Skeletal muscle satellite cell (primary cell): ENCODE measurements around the gene DNAJC11.

Source experiments
- H3K27me3 ChIP-seq: 2 replicates; pipeline ENCODE4 v1.7.0; 2013; ENCODE audit warnings: low read length; ENCODE audit not compliant: control insufficient read depth, insufficient read depth
- H3K36me3 ChIP-seq: 2 replicates; pipeline ENCODE4 v1.7.0; 2013; ENCODE audit warnings: mild to moderate bottlenecking, control low read depth, low read length; ENCODE audit not compliant: insufficient read depth
- H3K4me1 ChIP-seq: 2 replicates; pipeline ENCODE4 v1.7.0; 2013; ENCODE audit warnings: low read length; ENCODE audit not compliant: control insufficient read depth, insufficient read depth
- H3K4me2 ChIP-seq: 2 replicates; pipeline ENCODE4 v1.7.0; 2013; ENCODE audit warnings: mild to moderate bottlenecking, low read length
- H3K4me3 ChIP-seq: 2 replicates; pipeline ENCODE4 v1.7.0; 2013; ENCODE audit warnings: low read length
- H3K9ac ChIP-seq: 2 replicates; pipeline ENCODE4 v1.7.0; 2013; ENCODE audit warnings: mild to moderate bottlenecking, low read depth, low read length, moderate library complexity
- H3K9me3 ChIP-seq: replicated peaks from 2 replicates; pipeline ENCODE4 v1.7.0; 2013; ENCODE audit warnings: mild to moderate bottlenecking, control low read depth, low read length

The DNAJC11 gene

DNA sequence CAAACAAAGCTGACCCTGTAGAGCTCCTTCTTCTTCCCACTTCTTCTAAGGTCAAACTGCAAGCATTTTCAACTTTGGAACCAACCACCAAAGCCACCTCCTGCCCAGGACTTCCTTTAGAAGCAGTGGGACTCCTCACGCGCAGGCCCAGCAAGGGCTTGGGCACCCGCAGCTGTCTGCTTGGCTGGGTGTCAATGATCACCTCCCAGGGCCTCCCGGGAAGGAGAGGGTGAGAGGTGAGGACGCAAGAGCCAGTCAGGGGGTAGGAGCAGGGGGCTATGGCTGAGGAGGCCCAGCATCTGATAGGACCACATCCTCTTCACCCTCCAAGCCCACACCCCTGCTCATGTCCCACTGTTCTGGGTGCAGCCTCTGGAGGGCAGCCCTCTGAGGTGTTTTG, 109.2 kb downstream of the DNAJC11 start:
- no peaks in the 10 kb centered on the region for H3K27me3 ChIP-seq
- peaks cover 35% of the 10 kb centered on the region for H3K4me1 ChIP-seq
- no peak overlapping the region for H3K4me3 ChIP-seq
- peaks cover 90% of the 10 kb centered on the region for H3K36me3 ChIP-seq
- H3K9ac ChIP-seq: no peak overlapping the region
- H3K9me3 ChIP-seq: no peaks in the 10 kb centered on the region
- H3K4me2 ChIP-seq: no peak overlapping the region

DNA sequence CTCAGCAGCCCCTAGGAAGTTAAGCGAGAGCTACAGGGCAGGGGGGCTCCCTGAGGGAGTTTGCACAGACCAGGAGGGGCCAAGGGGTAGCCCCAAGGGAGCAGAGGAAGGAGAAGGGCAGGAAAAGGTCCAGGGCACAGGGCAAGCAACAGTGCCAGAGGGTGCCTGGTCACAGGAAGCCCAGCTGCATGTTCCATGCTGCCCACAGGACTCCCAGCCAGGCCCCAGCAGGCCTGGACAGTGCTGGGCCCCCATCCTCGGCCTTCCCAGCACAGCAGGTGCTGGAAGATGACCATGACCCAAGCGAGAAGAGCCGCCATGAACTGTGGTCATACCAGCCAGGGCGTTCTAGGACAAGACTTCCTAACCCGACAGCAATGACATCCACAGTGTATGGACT, 110.0 kb downstream of the DNAJC11 start:
- H3K9me3 ChIP-seq: no peaks in the 10 kb centered on the region
- H3K9ac ChIP-seq: no peak overlapping the region
- H3K27me3 ChIP-seq: no peaks in the 10 kb centered on the region
- H3K36me3 ChIP-seq: peaks cover 82% of the 10 kb centered on the region
- H3K4me1 ChIP-seq: peaks cover 34% of the 10 kb centered on the region
- H3K4me3 ChIP-seq: no peak overlapping the region
- H3K4me2 ChIP-seq: no peak overlapping the region

DNA sequence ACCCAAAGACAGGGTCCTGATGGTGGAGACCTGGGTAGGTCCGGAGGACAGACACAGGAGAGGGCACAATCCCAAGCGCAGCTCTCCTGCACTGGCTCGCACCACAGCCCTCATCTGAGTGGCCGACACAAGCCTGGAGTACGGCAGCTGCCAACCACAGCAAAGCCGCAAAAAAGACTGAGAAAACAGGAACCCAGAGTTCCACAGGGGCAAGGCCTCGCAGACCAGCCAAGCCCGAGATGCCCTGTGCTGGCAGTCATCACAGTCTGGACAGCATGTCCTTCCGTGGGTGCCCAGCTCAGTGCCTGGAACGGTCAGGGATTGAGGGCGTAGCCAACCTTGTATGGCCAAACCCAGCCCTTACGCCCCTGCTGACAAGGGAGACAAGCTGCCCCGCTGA, 110.4 kb downstream of the DNAJC11 start:
- Histone ChIP-seq H3K4me3 (no peak overlapping the region), H3K9ac (no peak overlapping the region), H3K4me2 (no peak overlapping the region), H3K9me3 (no peaks in the 10 kb centered on the region), H3K4me1 (peaks cover 32% of the 10 kb centered on the region), H3K27me3 (no peaks in the 10 kb centered on the region), H3K36me3 (peaks cover 78% of the 10 kb centered on the region)

DNA sequence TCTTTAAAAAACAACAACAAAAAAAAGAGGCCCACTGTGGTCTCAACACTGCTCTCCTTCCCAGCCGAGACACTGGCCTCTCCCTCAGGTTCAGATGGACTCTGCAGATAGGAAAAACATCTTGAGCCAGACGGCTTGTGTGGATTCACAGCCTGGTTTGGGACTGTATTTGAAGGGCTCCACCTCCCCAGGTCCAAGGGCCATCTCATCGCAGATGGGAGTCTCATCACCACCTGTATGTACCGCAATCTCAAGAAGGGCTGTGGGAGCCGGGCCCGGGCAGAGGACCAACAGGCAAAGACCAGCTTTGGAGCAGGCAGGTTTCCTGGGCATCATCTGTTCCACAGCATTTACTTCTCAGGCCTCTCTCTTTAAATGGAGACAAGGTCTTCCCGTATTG, 111.6 kb downstream of the DNAJC11 start:
- peaks cover 66% of the 10 kb centered on the region for H3K36me3 ChIP-seq

DNA sequence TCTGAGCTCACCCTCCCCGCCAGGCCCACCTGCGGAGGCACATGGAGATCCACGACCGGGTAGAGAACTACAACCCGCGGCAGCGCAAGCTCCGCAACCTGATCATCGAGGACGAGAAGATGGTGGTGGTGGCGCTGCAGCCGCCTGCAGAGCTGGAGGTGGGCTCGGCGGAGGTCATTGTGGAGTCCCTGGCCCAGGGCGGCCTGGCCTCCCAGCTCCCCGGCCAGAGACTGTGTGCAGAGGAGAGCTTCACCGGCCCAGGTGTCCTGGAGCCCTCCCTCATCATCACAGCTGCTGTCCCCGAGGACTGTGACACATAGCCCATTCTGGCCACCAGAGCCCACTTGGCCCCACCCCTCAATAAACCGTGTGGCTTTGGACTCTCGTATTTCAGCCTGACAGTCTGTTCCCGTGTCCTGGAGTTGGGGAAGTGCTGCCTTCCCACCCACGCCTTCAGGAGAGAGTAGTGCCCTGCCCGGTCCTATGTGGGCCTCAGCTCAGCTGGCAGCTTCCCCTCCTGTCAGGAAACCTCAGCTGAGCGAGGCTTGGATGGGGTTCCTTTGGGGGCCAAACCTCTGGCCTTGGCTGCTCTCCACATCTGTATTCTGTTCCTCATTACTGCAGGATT, 112.6 kb downstream of the DNAJC11 start:
- Histone ChIP-seq H3K9ac (no peak overlapping the region), H3K36me3 (peaks cover 57% of the 10 kb centered on the region), H3K4me1 (peaks cover 32% of the 10 kb centered on the region), H3K9me3 (no peaks in the 10 kb centered on the region), H3K4me2 (no peak overlapping the region), H3K27me3 (no peaks in the 10 kb centered on the region), H3K4me3 (no peak overlapping the region)

More for the DNA sequence above, 111.6 kb downstream of the DNAJC11 start:
- Histone ChIP-seq H3K4me3 (no peak overlapping the region), H3K4me2 (no peak overlapping the region), H3K4me1 (peaks cover 32% of the 10 kb centered on the region), H3K27me3 (no peaks in the 10 kb centered on the region), H3K9me3 (no peaks in the 10 kb centered on the region), H3K9ac (no peak overlapping the region)

DNA sequence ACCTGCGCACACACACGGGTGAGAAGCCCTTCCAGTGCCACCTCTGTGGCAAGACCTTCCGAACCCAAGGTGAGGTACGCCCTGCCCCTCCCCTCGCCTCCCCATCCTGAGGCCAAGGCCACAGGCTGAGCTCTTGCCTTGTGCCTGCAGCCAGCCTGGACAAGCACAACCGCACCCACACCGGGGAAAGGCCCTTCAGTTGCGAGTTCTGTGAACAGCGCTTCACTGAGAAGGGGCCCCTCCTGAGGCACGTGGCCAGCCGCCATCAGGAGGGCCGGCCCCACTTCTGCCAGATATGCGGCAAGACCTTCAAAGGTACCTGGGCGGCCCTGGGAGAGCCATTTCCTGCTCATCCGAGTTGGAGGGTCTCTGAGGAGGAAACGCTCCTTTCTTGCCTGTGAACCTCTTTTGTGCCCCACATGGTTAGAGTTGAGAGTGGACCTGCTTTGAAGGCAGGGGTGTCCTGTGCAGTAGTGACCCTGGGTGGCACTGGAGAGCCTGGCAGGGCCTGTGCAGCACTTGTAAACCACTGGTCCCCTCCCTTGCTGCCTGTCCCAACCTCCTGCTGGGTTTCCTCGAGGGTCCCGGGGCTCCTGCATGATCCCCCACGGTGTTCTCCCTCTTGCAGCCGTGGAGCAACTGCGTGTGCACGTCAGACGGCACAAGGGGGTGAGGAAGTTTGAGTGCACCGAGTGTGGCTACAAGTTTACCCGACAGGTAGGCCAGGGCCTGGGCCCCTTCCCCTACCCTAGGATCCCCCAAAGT, 113.3 kb downstream of the DNAJC11 start:
- Histone ChIP-seq H3K27me3 (no peaks in the 10 kb centered on the region), H3K4me3 (no peak overlapping the region), H3K9me3 (no peaks in the 10 kb centered on the region), H3K4me1 (peaks cover 32% of the 10 kb centered on the region), H3K36me3 (peaks cover 50% of the 10 kb centered on the region), H3K9ac (no peak overlapping the region), H3K4me2 (no peak overlapping the region)

DNA sequence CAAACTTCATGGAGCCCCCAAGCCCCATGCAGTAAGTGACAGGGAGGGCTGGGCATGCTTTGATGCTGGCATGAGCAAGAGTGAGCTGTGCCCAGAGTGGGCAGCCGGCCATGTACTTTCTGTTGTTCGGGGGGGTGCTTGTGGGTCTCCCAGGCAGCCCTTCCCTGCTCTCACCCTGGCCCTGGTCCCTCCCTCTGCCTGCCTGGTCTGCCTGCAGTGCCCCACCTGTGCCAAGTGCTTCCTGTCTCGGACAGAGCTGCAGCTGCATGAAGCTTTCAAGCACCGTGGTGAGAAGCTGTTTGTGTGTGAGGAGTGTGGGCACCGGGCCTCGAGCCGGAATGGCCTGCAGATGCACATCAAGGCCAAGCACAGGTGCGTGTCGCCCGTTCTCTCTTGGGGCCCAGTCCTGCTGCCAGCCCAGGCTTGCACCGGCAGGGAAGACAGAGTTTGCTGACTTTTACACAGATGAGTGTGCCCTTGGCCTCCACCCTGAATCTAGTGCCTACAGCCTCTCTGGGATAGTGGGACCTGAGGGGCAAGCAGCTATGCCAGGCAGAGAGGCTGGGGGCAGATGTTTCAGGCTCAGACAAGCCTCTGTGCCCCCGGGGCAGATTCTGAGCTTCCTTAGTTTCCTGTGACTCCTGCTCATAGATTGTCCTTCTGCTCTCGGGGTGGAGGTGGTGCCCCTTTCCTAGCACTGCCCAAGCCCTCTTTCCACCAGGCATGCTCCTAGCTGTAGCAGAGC, 114.2 kb downstream of the DNAJC11 start:
- no peaks in the 10 kb centered on the region for H3K9me3 ChIP-seq
- peaks cover 32% of the 10 kb centered on the region for H3K4me1 ChIP-seq
- no peak overlapping the region for H3K4me3 ChIP-seq
- no peak overlapping the region for H3K9ac ChIP-seq
- peaks cover 41% of the 10 kb centered on the region for H3K36me3 ChIP-seq
- H3K4me2 ChIP-seq: no peak overlapping the region
- no peaks in the 10 kb centered on the region for H3K27me3 ChIP-seq

- Histone ChIP-seq H3K27me3 (no peaks in the 10 kb centered on the region), H3K4me3 (no peak overlapping the region), H3K36me3 (peaks cover 31% of the 10 kb centered on the region), H3K4me1 (peaks cover 23% of the 10 kb centered on the region), H3K9ac (no peak overlapping the region), H3K4me2 (no peak overlapping the region), H3K9me3 (no peaks in the 10 kb centered on the region)
Measured at GRCh38 chr1:6586404-6586816, 115.2 kb downstream of the DNAJC11 start.

GRCh38 chr1:6585841-6586240, 115.8 kb downstream of the DNAJC11 start:
- Histone ChIP-seq H3K9me3 (no peaks in the 10 kb centered on the region), H3K4me3 (no peak overlapping the region), H3K9ac (no peak overlapping the region), H3K27me3 (no peaks in the 10 kb centered on the region), H3K4me2 (no peak overlapping the region), H3K36me3 (peaks cover 25% of the 10 kb centered on the region), H3K4me1 (peaks cover 22% of the 10 kb centered on the region)

DNA sequence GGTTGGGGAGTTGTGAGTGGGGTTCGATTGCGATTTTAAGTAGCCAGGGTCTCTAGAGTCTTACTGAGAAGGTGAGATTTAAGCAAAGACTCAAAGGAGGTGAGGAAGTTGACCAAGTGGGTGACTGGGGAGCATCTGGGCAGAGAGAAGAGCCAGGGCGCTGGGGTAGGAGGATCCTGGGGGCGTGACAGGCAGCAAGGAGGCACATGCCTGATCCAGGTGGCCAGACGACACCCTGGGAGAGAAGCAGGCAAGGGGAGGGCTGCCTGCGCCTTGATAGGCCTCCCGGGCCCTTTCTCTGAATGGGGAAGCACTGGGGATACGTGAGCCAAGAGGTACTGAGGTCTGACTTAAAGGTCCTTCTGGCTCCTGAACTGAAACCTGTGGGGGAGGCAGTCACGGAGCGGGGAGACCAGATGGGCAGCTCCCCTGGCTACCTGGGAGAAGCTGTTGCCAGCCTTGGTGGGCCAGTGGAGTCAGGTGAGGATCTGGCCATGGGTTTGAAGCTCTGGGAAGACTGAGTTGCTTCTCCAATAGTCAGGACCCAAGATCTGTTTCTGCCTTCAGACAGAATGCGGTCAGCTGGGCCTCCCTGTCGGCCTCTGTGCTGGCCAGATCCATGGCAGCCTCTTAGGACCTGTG, 116.4 kb downstream of the DNAJC11 start:
- no peaks in the 10 kb centered on the region for H3K27me3 ChIP-seq
- H3K36me3 ChIP-seq: peaks cover 19% of the 10 kb centered on the region
- no peak overlapping the region for H3K9ac ChIP-seq
- H3K4me1 ChIP-seq: peaks cover 27% of the 10 kb centered on the region
- no peak overlapping the region for H3K4me2 ChIP-seq
- no peak overlapping the region for H3K4me3 ChIP-seq
- H3K9me3 ChIP-seq: no peaks in the 10 kb centered on the region
